ENCODE results near the gene MAP4. TPM values are rescaled to one million over a fixed set of nuclear protein-coding genes. Genes with fewer than 3 reads are reported as not detected.

The MAP4 gene
- total RNA-seq, 1 donor from 2014 or later: 471 TPM

DNA sequence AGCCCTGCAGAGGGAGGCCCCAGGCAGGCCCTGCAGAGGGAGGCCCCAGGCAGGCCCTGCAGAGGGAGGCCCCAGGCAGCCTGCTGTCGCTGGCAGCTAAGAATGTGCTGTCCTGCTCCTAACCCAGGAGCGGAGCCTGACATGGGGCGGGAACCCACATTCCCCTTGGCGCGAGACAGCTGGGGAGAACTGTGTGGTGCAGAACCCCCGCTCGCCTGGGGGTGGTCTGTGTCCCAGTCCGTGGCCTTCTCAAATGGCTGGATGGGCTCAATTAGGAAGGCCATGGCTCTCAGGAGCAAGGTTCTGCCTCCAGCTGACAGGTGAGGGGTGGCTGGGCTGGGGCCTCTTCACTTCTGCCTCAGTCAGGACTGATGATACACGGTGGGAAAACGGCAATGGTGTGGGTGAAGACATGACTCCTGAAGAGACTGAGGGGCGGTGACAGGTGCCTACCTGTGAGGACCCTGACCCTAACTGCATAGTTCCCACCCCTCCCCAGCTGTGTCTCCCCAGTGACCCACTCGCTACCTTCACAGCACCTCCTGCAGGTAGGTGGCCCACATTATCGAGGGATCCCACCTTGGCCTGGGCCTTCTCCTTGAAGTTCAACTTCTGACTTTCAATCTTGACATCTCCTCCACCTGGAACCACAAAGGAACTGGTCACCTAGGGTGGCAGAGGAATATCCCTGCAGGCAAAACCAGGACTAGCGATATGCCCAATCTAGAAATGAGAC, 161.3 kb downstream of the MAP4 start:
- Mint-ChIP-seq H3K27ac (ENCODE audit: unreplicated experiment) (no peak overlapping the region), H3K27me3 (ENCODE audit: low read depth, unreplicated experiment) (no peaks in the 10 kb centered on the region), H3K4me3 (ENCODE audit: unreplicated experiment) (no peak overlapping the region), H3K9me3 (ENCODE audit: unreplicated experiment) (peaks cover 2% of the 10 kb centered on the region), H3K4me1 (ENCODE audit: low read depth, unreplicated experiment) (no peaks in the 10 kb centered on the region), H3K36me3 (ENCODE audit: low read depth, unreplicated experiment) (peaks cover 18% of the 10 kb centered on the region)
- Histone ChIP-seq H3K4me2 (ENCODE audit: low read length) (no peak overlapping the region), H3K79me2 (ENCODE audit: insufficient read depth, low read length) (no peaks in the 10 kb centered on the region), H3K4me1 (ENCODE audit: insufficient read depth, low read length) (no peaks in the 10 kb centered on the region), H3K4me3 (ENCODE audit: insufficient read depth, low read depth, low read length) (no peak overlapping the region), H3K27me3 (ENCODE audit: insufficient read depth, low read length) (no peaks in the 10 kb centered on the region), H3K36me3 (ENCODE audit: insufficient read depth, low read length) (peaks cover 31% of the 10 kb centered on the region), H4K20me1 (ENCODE audit: insufficient read depth, low read length) (peaks cover 43% of the 10 kb centered on the region), H2AFZ (ENCODE audit: low read depth, low read length) (no peak overlapping the region), H3K27ac (ENCODE audit: low read depth, low read length) (no peak overlapping the region), H3K9ac (ENCODE audit: low read length) (no peak overlapping the region), H3K9me3 (ENCODE audit: insufficient read depth, low read depth, low read length) (no peaks in the 10 kb centered on the region)
- DNase-seq (ENCODE audit: low read depth) (no peak), FAIRE-seq (no peak)
- TF ChIP-seq CTCF (IDR thresholded peaks at IDR 0.05; ENCODE audit: insufficient read depth, low read depth, low read length): no peak
- TF ChIP-seq EZH2 (IDR thresholded peaks at IDR 0.05; ENCODE audit: insufficient read depth, low read length): no peak

DNA sequence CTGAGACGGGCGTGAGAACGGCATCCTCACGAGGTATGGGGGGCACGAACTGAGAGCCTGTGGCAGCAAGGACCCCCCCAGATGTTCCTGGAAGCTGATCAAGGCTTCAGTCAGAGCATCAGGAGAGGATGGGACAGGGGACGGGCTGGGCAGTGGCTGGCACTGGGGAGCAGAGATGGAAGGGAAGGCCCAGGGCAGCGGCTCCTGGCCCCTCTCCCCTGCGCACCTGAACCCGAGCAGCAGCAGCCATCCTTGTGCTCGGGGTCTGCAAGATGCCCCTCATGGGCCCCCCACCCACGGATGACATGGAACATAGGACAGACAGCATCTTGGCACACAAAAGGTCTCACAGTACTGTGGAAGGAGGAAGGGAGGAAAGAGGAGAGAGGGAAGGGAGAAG, 161.9 kb downstream of the MAP4 start:
- no peak for DNase-seq (ENCODE audit: low read depth)
- no peaks in the 10 kb centered on the region for H3K27me3 Mint-ChIP-seq (ENCODE audit: low read depth, unreplicated experiment)

More for the DNA sequence above, 161.9 kb downstream of the MAP4 start:
- no peak for TF ChIP-seq EZH2 (IDR thresholded peaks at IDR 0.05; ENCODE audit: insufficient read depth, low read length)
- no peak for TF ChIP-seq CTCF (IDR thresholded peaks at IDR 0.05; ENCODE audit: insufficient read depth, low read depth, low read length)
- Histone ChIP-seq H4K20me1 (ENCODE audit: insufficient read depth, low read length) (peaks cover 49% of the 10 kb centered on the region), H3K36me3 (ENCODE audit: insufficient read depth, low read length) (peaks cover 29% of the 10 kb centered on the region), H3K4me3 (ENCODE audit: insufficient read depth, low read depth, low read length) (no peak overlapping the region), H3K4me1 (ENCODE audit: insufficient read depth, low read length) (no peaks in the 10 kb centered on the region), H3K27ac (ENCODE audit: low read depth, low read length) (no peak overlapping the region), H3K79me2 (ENCODE audit: insufficient read depth, low read length) (no peaks in the 10 kb centered on the region), H3K27me3 (ENCODE audit: insufficient read depth, low read length) (no peaks in the 10 kb centered on the region), H2AFZ (ENCODE audit: low read depth, low read length) (no peak overlapping the region), H3K9me3 (ENCODE audit: insufficient read depth, low read depth, low read length) (no peaks in the 10 kb centered on the region), H3K9ac (ENCODE audit: low read length) (no peak overlapping the region), H3K4me2 (ENCODE audit: low read length) (no peak overlapping the region)
- FAIRE-seq: no peak
- Mint-ChIP-seq H3K9me3 (ENCODE audit: unreplicated experiment) (peaks cover 2% of the 10 kb centered on the region), H3K36me3 (ENCODE audit: low read depth, unreplicated experiment) (peaks cover 14% of the 10 kb centered on the region), H3K4me1 (ENCODE audit: low read depth, unreplicated experiment) (no peaks in the 10 kb centered on the region), H3K4me3 (ENCODE audit: unreplicated experiment) (no peak overlapping the region), H3K27ac (ENCODE audit: unreplicated experiment) (no peak overlapping the region)

Data from astrocyte (in vitro differentiated cells and primary cell).